HFFc6 (cell line): ENCODE measurements around the gene CLRN3. TPM values are rescaled to one million over a fixed set of nuclear protein-coding genes. Genes with fewer than 3 reads are reported as not detected.

ENCODE experiments used
- DNase-seq: peaks from one replicate; pipeline ENCODE4 v3.0.0-alpha.2; 2018
- H3K27ac Mint-ChIP-seq: 2 replicates; pipeline ENCODE4 v1.8.0; 2020; ENCODE audit warnings: mild to moderate bottlenecking, mixed read lengths
- H3K27me3 Mint-ChIP-seq: 2 replicates; pipeline ENCODE4 v1.8.0; 2021; ENCODE audit warnings: mild to moderate bottlenecking, moderate library complexity, mixed read lengths; ENCODE audit not compliant: insufficient read depth
- H3K36me3 Mint-ChIP-seq: 2 replicates; pipeline ENCODE4 v1.8.0; 2021; ENCODE audit warnings: low read depth, mixed read lengths
- H3K4me1 Mint-ChIP-seq: 2 replicates; pipeline ENCODE4 v1.8.0; 2020; ENCODE audit warnings: low read depth, mixed read lengths
- H3K4me3 Mint-ChIP-seq: 2 replicates; pipeline ENCODE4 v1.8.0; 2020; ENCODE audit warnings: mild to moderate bottlenecking, moderate library complexity, mixed read lengths
- H3K9me3 Mint-ChIP-seq: 2 replicates; pipeline ENCODE4 v1.8.0; 2020; ENCODE audit warnings: mild to moderate bottlenecking, mixed read lengths
- total RNA-seq, 6 experiments: library from RNA; stranded (reverse); fragmentation: NEBNext Ultra II Directional; extraction: Animal tissue kit (Norgen Biotek cat#: 25700); gene quantifications; 2 replicates in 1 of 6; 3 replicates in 5 of 6; pipeline ENCODE4 v1.2.3, GENCODE V29; 2021
- TF ChIP-seq, protein P1 (sequence below): fragments of 200-600 bp; sonication (generic); IDR thresholded peaks from 2 replicates; pipeline ENCODE4 v1.5.0; 2021; ENCODE audit warnings: antibody characterized with exemption, mild to moderate bottlenecking

CLRN3 gene
- total RNA-seq, 6 experiments from 2014 or later: not detected

DNA sequence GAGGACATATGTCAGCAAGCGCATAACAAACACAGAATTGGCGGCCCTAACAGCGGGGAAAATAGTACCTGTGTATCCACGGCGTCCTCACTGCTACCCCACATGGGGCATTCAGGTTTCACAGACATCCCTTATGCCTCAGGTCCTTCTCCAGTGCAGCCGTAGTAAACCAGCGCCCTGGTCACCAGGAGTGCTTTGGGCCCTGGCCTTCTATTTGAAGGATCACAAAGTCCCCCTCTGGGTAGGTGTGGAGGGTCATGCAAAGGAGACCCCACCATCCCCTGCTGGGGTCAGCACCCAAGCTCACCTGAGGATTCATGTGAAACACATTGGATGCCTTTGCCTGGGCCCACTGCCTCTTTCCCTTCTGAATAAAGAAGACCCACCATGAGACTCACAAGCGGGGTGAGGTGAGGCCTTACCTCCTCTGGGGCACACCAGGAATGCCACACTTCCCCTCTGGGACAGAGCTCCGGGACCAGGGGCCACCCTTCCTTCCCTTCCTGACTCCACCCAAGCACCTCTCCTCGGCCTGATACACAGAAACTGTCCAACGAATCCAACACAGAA, 18.8 kb downstream of the CLRN3 start:
- H3K36me3 Mint-ChIP-seq: no peaks in the 10 kb centered on the region
- DNase-seq: no peak
- no peak overlapping the region for H3K4me3 Mint-ChIP-seq
- no peaks in the 10 kb centered on the region; the same call in none of the 2 replicates for H3K27me3 Mint-ChIP-seq
- peaks cover 45% of the 10 kb centered on the region for H3K9me3 Mint-ChIP-seq
- no peaks in the 10 kb centered on the region for H3K4me1 Mint-ChIP-seq
- H3K27ac Mint-ChIP-seq: no peak overlapping the region
- TF ChIP-seq, protein P1, sequence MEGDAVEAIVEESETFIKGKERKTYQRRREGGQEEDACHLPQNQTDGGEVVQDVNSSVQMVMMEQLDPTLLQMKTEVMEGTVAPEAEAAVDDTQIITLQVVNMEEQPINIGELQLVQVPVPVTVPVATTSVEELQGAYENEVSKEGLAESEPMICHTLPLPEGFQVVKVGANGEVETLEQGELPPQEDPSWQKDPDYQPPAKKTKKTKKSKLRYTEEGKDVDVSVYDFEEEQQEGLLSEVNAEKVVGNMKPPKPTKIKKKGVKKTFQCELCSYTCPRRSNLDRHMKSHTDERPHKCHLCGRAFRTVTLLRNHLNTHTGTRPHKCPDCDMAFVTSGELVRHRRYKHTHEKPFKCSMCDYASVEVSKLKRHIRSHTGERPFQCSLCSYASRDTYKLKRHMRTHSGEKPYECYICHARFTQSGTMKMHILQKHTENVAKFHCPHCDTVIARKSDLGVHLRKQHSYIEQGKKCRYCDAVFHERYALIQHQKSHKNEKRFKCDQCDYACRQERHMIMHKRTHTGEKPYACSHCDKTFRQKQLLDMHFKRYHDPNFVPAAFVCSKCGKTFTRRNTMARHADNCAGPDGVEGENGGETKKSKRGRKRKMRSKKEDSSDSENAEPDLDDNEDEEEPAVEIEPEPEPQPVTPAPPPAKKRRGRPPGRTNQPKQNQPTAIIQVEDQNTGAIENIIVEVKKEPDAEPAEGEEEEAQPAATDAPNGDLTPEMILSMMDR: no peak

DNA sequence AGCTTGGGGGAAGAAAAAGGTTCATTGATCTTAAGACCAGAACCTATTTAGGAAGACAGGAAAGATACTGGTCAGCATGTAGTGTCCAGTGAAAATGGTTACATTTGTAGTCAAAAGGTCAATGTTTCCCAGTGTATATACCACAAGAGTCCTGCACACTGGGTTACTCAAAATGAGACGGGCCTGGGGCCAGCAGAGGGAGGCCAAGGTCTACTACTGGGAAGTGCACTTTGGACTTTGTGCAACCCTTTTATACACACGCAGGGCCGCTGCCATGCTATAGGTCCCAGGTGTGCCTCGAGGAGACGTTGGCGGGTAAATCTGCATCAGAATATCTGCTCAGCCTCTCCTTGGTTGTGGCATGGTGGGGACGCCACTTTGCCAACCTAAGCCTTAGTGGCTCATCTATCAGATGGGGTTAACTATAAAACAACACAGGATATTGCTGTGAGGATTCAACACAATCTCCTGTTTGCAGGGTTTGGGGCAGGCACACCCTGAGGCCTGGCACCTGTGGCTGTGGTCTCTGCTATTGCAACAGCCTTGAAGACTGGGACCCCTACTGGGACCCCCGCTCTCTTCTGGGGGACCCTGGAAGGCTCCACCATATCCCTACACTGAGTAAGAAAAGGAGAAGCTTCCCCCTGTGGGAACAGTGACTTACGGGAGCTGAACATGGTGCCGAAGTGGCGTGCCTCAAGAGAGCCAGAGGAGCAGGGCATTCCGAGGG, 19.7 kb downstream of the CLRN3 start:
- Mint-ChIP-seq H3K27ac (no peak overlapping the region), H3K36me3 (no peaks in the 10 kb centered on the region), H3K27me3 (no peaks in the 10 kb centered on the region; the same call in none of the 2 replicates), H3K4me3 (no peak overlapping the region), H3K9me3 (peaks cover 43% of the 10 kb centered on the region), H3K4me1 (no peaks in the 10 kb centered on the region)
- no peak for DNase-seq
- TF ChIP-seq, protein P1: no peak

DNA sequence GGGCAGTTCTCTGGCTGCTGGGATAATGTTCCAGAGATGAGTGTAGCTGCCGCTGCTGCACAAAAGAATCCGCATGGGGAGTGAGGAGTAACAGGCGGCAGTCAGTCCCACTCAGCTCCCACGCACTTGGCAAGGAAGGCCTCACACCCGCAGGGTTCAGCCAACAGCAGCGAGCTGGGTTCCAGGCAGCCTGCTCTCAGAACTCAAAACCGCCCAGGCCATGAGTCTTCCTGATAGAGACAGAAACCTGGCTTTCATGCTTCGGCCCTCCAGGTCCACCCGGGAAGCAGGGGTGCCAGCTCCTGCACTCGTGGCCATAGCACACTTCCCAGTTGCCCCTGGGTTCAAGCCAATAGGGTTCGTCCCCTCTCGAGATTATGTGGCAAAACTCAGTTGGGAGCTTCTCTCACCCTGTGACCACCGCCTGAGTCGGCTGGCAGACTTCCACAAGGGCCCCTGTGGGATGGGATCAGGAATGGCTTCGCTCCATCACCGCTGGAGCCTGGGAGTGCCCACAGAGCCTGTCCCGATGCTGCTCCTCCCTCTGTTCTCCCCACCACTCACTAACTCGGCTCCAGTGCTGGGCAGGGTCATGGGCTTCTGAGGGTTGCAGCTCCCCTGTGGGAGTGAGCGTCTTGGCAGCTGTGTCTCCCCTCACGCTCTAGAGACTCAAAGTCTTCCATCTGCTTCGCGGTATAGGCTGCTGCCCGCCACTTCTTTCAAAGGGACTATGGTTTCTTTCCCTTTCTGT, 20.6 kb downstream of the CLRN3 start:
- TF ChIP-seq, protein P1: no peak
- no peak for DNase-seq
- Mint-ChIP-seq H3K4me3 (no peak overlapping the region), H3K36me3 (no peaks in the 10 kb centered on the region), H3K4me1 (no peaks in the 10 kb centered on the region), H3K27ac (no peak overlapping the region), H3K27me3 (no peaks in the 10 kb centered on the region; the same call in none of the 2 replicates), H3K9me3 (peaks cover 38% of the 10 kb centered on the region)

DNA sequence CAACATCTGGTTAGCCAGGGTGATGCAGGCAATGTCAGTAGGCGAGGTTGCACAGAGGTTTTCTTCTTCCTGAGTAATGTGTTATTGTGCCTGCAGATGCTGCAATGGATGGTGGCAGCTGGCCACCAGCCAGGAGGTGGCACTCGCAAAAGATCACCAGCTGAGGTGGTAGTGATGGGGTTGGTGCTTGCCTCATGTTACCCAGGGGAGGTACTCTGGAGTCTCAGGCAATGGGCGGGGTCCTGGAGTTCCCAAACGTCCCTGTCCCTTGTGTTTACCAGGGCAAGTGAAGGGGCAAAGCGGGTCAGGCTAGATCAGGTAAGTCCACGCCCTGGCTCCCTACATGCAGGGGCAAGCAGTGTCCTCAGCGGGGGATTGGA, 21.1 kb downstream of the CLRN3 start:
- TF ChIP-seq, protein P1: no peak
- H3K9me3 Mint-ChIP-seq: peaks cover 34% of the 10 kb centered on the region
- no peak for DNase-seq
- no peaks in the 10 kb centered on the region for H3K4me1 Mint-ChIP-seq
- H3K4me3 Mint-ChIP-seq: no peak overlapping the region
- no peak overlapping the region for H3K27ac Mint-ChIP-seq
- no peaks in the 10 kb centered on the region for H3K36me3 Mint-ChIP-seq
- H3K27me3 Mint-ChIP-seq: no peaks in the 10 kb centered on the region; the same call in none of the 2 replicates

DNA sequence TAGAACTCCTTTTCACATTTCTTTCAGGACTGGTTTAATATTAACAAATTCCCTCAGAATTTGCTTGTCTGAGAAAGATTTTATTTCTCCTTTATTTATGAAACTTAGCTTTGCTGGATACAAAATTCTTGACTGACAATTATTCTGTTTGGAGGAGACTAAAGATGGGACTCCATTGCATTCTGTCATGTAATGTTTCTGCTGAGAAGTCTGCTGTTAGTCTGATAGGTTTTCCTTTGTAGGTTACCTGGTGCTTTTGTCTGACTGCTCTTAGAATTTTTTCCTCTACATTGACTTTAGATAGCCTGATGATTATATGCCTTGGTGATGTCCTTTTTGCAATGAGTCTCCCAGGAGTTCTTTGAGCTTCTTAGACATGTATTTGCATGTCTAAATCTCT, 23.4 kb downstream of the CLRN3 start:
- H3K4me1 Mint-ChIP-seq: no peaks in the 10 kb centered on the region
- H3K27me3 Mint-ChIP-seq: no peaks in the 10 kb centered on the region; the same call in 1 of the 2 replicates
- no peak for DNase-seq
- no peaks in the 10 kb centered on the region for H3K36me3 Mint-ChIP-seq
- TF ChIP-seq, protein P1: no peak
- H3K27ac Mint-ChIP-seq: no peak overlapping the region
- H3K9me3 Mint-ChIP-seq: peaks cover 40% of the 10 kb centered on the region
- H3K4me3 Mint-ChIP-seq: no peak overlapping the region
